Activated gamma-delta T cell treated with anti-CD3 and anti-CD28 coated beads, Interleukin-2, amount 50 U/mL, for 16 hours (primary cell): ENCODE results near the gene TSHZ3.

Source experiments
- DNase-seq: peaks from one replicate; pipeline ENCODE4 v3.0.0-alpha.2; 2020; ENCODE audit warnings: low read depth

Gene TSHZ3

GRCh38 chr19:31286491-31286890 lies 62.7 kb downstream of the TSHZ3 start:
- no peak for DNase-seq

GRCh38 chr19:31285744-31286143 lies 63.5 kb downstream of the TSHZ3 start:
- DNase-seq, result no peak

GRCh38 chr19:31284621-31285020 lies 64.6 kb downstream of the TSHZ3 start:
- no peak for DNase-seq

- no peak for DNase-seq
Measured at GRCh38 chr19:31283701-31284100, 65.5 kb downstream of the TSHZ3 start.

GRCh38 chr19:31282346-31282745 lies 66.9 kb downstream of the TSHZ3 start:
- DNase-seq, result no peak

- no peak for DNase-seq
Measured at GRCh38 chr19:31280287-31281006, 68.8 kb downstream of the TSHZ3 start.

- DNase-seq, result no peak
Measured at GRCh38 chr19:31279436-31279765, 69.8 kb downstream of the TSHZ3 start.

- no peak for DNase-seq
Measured at GRCh38 chr19:31278555-31279435, 70.4 kb downstream of the TSHZ3 start.

GRCh38 chr19:31277516-31277915 lies 71.7 kb downstream of the TSHZ3 start:
- no peak for DNase-seq

- DNase-seq, result no peak
Measured at GRCh38 chr19:31276831-31277230, 72.4 kb downstream of the TSHZ3 start.

- DNase-seq, result no peak
Measured at GRCh38 chr19:31275068-31275334, 74.2 kb downstream of the TSHZ3 start.

- DNase-seq, result no peak
Measured at GRCh38 chr19:31274251-31275067, 74.8 kb downstream of the TSHZ3 start.

GRCh38 chr19:31272583-31273106 lies 76.6 kb downstream of the TSHZ3 start:
- DNase-seq, result no peak

- DNase-seq, result no peak
Measured at GRCh38 chr19:31271306-31271911, 77.8 kb downstream of the TSHZ3 start.

GRCh38 chr19:31270897-31271296 lies 78.3 kb downstream of the TSHZ3 start:
- no peak for DNase-seq

- DNase-seq, result no peak
Measured at GRCh38 chr19:31269425-31270127, 79.7 kb downstream of the TSHZ3 start.

GRCh38 chr19:31268751-31269383 lies 80.4 kb downstream of the TSHZ3 start:
- no peak for DNase-seq

GRCh38 chr19:31266731-31267130 lies 82.5 kb downstream of the TSHZ3 start:
- DNase-seq, result no peak

GRCh38 chr19:31266196-31266595 lies 83.0 kb downstream of the TSHZ3 start:
- DNase-seq, result no peak

- no peak for DNase-seq
Measured at GRCh38 chr19:31264041-31264778, 85.0 kb downstream of the TSHZ3 start.
